ENCODE measurements around the gene ZPR1. TPM values are rescaled to one million over a fixed set of nuclear protein-coding genes. Genes with fewer than 3 reads are reported as not detected.

ZPR1 gene
- total RNA-seq, 1 donor, result 29.4 TPM

DNA sequence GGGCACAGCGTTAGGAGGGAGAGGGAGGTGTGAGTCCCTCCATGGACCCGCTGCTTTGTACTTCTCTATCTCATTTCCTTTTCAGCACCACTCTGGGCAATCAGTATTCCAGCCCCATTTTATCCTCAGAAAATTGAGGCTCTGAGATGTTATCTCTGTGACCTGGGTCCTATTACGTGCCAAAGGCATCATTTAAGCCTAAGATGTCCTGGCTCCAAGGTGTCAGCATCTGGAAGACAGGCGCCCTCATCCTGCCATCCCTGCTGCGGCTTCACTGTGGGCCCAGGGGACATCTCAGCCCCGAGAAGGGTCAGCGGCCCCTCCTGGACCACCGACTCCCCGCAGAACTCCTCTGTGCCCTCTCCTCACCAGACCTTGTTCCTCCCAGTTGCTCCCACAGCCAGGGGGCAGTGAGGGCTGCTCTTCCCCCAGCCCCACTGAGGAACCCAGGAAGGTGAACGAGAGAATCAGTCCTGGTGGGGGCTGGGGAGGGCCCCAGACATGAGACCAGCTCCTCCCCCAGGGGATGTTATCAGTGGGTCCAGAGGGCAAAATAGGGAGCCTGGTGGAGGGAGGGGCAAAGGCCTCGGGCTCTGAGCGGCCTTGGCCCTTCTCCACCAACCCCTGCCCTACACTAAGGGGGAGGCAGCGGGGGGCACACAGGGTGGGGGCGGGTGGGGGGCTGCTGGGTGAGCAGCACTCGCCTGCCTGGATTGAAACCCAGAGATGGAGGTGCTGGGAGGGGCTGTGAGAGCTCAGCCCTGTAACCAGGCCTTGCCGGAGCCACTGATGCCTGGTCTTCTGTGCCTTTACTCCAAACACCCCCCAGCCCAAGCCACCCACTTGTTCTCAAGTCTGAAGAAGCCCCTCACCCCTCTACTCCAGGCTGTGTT, 41.1 kb upstream of the ZPR1 start:
- no peak for DNase-seq (ENCODE audit: low read depth)
- no peak overlapping the region for H3K4me3 ChIP-seq (ENCODE audit: low read depth, low read length)
- TF ChIP-seq, protein P1, sequence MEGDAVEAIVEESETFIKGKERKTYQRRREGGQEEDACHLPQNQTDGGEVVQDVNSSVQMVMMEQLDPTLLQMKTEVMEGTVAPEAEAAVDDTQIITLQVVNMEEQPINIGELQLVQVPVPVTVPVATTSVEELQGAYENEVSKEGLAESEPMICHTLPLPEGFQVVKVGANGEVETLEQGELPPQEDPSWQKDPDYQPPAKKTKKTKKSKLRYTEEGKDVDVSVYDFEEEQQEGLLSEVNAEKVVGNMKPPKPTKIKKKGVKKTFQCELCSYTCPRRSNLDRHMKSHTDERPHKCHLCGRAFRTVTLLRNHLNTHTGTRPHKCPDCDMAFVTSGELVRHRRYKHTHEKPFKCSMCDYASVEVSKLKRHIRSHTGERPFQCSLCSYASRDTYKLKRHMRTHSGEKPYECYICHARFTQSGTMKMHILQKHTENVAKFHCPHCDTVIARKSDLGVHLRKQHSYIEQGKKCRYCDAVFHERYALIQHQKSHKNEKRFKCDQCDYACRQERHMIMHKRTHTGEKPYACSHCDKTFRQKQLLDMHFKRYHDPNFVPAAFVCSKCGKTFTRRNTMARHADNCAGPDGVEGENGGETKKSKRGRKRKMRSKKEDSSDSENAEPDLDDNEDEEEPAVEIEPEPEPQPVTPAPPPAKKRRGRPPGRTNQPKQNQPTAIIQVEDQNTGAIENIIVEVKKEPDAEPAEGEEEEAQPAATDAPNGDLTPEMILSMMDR (IDR thresholded peaks at IDR 0.05; ENCODE audit: insufficient read depth, low read depth, low read length), result no peak

DNA sequence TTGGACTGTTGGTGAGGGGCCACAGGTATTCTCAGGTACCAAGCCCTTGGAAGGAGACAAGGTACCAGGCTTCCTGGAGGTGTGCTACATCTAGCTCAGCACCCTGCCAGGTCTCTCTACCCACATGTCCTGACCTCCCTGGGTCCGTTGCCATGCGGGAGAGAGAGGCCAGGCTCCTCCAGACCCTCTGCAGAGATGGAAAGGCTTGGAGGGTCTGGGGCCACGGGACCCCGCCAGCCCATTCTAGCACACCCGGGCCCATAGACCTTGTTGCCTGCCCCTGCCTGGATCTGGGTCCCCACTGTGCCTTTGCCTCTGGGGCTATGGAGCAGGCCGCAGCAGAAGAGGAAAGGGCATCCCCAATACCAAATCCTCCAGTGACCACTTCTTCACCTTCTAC, 39.6 kb upstream of the ZPR1 start:
- TF ChIP-seq, protein P1 (IDR thresholded peaks at IDR 0.05; ENCODE audit: insufficient read depth, low read depth, low read length), result no peak
- no peak for DNase-seq (ENCODE audit: low read depth)

DNA sequence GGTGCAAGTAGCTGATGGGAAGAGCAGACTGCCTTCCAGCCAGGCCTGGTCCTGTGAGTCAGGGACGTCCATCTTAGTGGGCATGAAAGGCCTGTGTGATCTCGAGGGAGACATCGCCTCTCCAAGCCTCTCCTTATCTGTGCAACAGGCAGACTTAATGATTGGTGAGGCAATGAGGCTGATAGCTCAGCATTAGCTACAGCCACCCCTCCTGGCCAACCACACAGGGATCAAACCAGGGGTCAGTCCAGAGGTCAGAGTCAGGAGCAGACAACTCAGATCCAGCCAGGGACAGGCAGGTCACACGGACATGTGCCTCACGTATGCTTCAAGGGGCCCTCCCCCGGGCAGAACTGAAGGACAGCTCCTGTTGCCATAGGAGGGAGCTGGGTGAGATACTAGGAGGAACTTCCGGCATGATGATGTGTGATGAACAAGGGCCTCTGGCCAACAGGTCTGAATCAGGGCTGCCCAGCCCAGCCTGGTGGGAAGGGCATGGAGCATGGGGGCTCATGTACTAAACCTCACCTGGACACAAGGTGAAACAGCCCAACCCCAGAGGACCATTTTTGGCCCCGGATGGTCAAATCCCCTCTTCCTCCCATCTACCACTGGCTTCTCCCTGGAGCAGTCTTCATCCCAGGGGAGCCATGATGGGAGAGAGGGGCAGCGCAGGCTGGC, 39.1 kb upstream of the ZPR1 start:
- no peak overlapping the region for H3K4me3 ChIP-seq (ENCODE audit: low read depth, low read length)
- no peak for DNase-seq (ENCODE audit: low read depth)

More for the DNA sequence above, 39.6 kb upstream of the ZPR1 start:
- H3K4me3 ChIP-seq (ENCODE audit: low read depth, low read length), result no peak overlapping the region

DNA sequence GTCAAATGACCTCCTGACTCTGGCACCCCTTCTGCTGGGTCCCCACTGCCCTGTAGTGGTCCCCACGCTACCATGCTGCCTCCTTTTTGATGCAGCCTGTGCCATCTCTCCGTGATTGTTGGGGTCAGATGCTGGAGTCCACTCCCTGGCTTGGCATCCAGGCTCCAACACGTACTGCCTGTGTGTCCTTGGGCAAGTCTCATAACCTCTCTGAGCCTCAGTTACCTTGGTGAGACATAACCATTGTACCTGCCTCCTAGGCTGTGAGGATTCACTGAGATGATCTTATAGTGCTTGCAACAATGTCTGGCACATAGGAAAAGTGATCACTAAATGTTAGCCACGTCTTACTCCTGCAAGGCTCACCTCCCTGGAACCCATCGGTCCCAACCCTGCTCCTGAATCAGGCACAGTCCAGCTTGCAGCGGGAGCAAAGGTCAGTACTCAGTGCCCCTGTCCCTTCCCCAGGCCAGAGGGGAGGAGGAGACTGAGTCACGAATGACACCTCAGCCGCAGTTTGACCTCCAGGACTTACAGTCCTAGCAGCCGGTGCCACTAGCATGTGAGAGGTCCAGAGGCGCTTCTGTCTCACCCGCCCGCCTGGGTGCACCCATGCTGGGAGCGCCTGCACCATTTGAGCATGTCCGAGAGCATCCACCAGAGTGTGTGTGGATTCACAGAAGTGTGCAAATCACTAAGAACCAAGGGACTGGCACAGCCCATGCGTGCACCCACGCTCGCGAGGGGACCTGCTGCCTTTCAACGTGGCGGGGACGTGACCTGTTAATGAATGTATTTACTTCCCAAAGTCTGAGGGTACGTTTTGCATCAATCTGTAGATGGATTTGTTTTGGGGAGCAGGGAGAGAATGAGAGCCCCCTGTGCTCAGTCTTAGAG, 38.3 kb upstream of the ZPR1 start:
- TF ChIP-seq, protein P1 (IDR thresholded peaks at IDR 0.05; ENCODE audit: insufficient read depth, low read depth, low read length), result no peak
- no peak for DNase-seq (ENCODE audit: low read depth)
- no peak overlapping the region for H3K4me3 ChIP-seq (ENCODE audit: low read depth, low read length)

More for the DNA sequence above, 39.1 kb upstream of the ZPR1 start:
- TF ChIP-seq, protein P1 (IDR thresholded peaks at IDR 0.05; ENCODE audit: insufficient read depth, low read depth, low read length), result no peak

DNA sequence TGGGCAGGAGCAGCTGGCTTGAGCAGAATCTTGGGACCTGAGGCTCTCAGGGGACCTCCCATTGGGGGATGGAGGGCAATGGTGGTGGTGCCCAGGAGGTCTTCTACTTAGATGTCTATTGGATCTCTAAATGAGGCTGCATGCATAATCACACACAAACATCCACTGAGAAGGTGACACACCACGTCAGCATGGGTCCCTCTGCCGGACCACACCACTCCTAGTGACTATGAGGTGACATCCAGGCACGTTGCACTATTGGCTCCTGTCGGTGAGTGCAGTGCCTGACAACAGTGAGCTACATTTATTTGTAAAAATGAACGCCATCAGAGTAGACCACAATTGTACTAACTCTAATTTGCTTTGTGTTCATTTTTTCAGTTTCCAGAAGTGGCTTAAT, 37.6 kb upstream of the ZPR1 start:
- TF ChIP-seq, protein P1 (IDR thresholded peaks at IDR 0.05; ENCODE audit: insufficient read depth, low read depth, low read length), result no peak
- DNase-seq (ENCODE audit: low read depth), result no peak
- no peak overlapping the region for H3K4me3 ChIP-seq (ENCODE audit: low read depth, low read length)

DNA sequence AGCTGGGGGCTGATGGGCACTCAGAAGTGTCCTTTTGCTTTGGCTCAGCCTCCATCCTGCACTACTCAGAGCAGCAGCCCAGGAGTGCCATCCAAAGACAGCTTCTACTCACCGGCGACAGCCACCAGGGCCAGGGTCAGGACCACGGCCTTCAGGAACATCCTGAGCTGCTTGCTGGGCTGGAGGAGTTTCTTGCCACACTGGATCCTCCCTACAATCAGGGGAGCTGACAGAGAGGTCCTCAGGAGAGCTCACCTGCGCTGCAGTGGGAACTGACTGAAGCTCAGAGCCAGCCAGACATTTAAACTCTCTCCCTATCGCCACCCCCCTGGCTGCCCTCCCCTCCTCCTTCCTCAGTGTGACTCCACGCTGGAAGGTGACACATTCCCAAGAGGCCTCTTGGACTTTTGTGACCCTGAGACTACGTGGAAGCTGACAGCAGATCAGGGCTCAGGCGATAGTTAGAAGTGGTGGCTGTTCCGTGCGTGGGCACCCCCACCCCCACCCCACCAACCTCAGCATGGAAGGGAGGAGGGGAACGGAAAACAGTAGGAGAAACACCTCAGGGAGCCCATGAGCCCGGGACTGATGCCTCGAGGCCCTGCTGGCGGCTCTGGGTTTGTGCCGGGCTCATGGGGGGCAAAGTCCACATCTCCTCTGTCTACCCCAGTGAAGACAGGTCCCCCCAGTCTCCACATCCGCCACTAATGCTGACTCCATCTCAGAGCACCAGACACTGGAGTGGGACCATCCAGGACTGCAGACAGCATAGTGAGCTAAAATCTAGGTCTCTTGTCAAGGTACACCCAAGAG, 35.4 kb upstream of the ZPR1 start, which contains the start of gene APOA4:
TSS of gene APOA4 (minus strand) at position 274 of the 813 bp plus-strand sequence. CDS start at position 161, 113 bp downstream.
- TF ChIP-seq, protein P1 (IDR thresholded peaks at IDR 0.05; ENCODE audit: insufficient read depth, low read depth, low read length), result no peak
- no peak for DNase-seq (ENCODE audit: low read depth)
- no peak within 1 kb of the TSS for H3K4me3 ChIP-seq (ENCODE audit: low read depth, low read length)
